CD4-positive, alpha-beta memory T cell (primary cell): ENCODE data around the gene HIGD1A. TPM values are rescaled to one million over a fixed set of nuclear protein-coding genes. Genes with fewer than 3 reads are reported as not detected.
A peak's percentile ranks its signal among the peaks of the same experiment; 100 is the strongest.

Experiments
- CTCF ChIA-PET: fragments of 350-600 bp; sonication (Branson Sonifier 250); formaldehyde crosslinking; loops from one replicate; lab custom pipeline; 2021; ENCODE audit warnings: inconsistent platforms; ENCODE audit not compliant: partially characterized antibody; lab: Charles Lee
- POLR2A ChIA-PET: fragments of 350-600 bp; sonication (Branson Sonifier 250); formaldehyde crosslinking; loops from one replicate; lab custom pipeline; 2021; ENCODE audit not compliant: partially characterized antibody; lab: Charles Lee
- DNase-seq, 5 donors: peaks; one replicate each; pipeline versions ENCODE4 v3.0.0 to v3.0.0-alpha.2; 2020 to 2022; ENCODE audit warnings: mixed read lengths in 1 of 5
- H3K27ac ChIP-seq: one replicate; pipeline ENCODE4 v1.7.0; 2013; ENCODE audit warnings: low read depth, low read length
- H3K27me3 ChIP-seq: 2 replicates; pipeline ENCODE4 v1.7.0; 2013; ENCODE audit warnings: mild to moderate bottlenecking, low read length, moderate library complexity; ENCODE audit not compliant: insufficient read depth
- H3K36me3 ChIP-seq: 2 replicates; pipeline ENCODE4 v1.7.0; 2013; ENCODE audit warnings: mild to moderate bottlenecking, low read length, moderate library complexity; ENCODE audit not compliant: insufficient read depth
- H3K4me1 ChIP-seq: 2 replicates; pipeline ENCODE4 v1.7.0; 2013; ENCODE audit warnings: mild to moderate bottlenecking, low read length, moderate library complexity; ENCODE audit not compliant: insufficient read depth
- H3K4me3 ChIP-seq, 2 donors: one replicate each; pipeline ENCODE4 v1.7.0; 2013; ENCODE audit warnings: low read length in 2 of 2, mild to moderate bottlenecking in 1 of 2
- H3K9me3 ChIP-seq, 2 donors: one replicate each; pipeline ENCODE4 v1.7.0; 2013; ENCODE audit warnings: low read length in 2 of 2, control low read depth in 1 of 2; ENCODE audit not compliant: control insufficient read depth in 1 of 2
- H3K27ac Mint-ChIP-seq, 7 donors: one replicate each; pipeline ENCODE4 v1.8.0; 2020 to 2021; ENCODE audit warnings: mixed read lengths in 7 of 7, mild to moderate bottlenecking in 6 of 7, inconsistent platforms in 3 of 7, moderate library complexity in 3 of 7
- H3K27me3 Mint-ChIP-seq, 2 donors: one replicate each; pipeline ENCODE4 v1.8.0; 2020 to 2021; ENCODE audit warnings: mixed read lengths in 2 of 2
- H3K36me3 Mint-ChIP-seq, 2 donors: one replicate each; pipeline ENCODE4 v1.8.0; 2020 to 2021; ENCODE audit warnings: mixed read lengths in 2 of 2, inconsistent platforms in 1 of 2, mild to moderate bottlenecking in 1 of 2
- H3K4me1 Mint-ChIP-seq, 4 donors: one replicate each; pipeline ENCODE4 v1.8.0; 2020 to 2021; ENCODE audit warnings: mixed read lengths in 4 of 4, mild to moderate bottlenecking in 1 of 4
- H3K4me3 Mint-ChIP-seq, 8 donors: one replicate each; pipeline ENCODE4 v1.8.0; 2020 to 2021; ENCODE audit warnings: mixed read lengths in 8 of 8, mild to moderate bottlenecking in 7 of 8, moderate library complexity in 6 of 8, inconsistent platforms in 3 of 8
- H3K9me3 Mint-ChIP-seq, 8 donors: one replicate each; pipeline ENCODE4 v1.8.0; 2020 to 2021; ENCODE audit warnings: mixed read lengths in 8 of 8, mild to moderate bottlenecking in 5 of 8, inconsistent platforms in 3 of 8, moderate library complexity in 1 of 8
- intact Hi-C: fragments of 100-400 bp; cut with micrococcal nuclease; formaldehyde crosslinking; loops from one replicate; pipeline ENCODE4 v1.15.1; 2023
- polyA plus RNA-seq, 2 donors: library from polyadenylated mRNA; unstranded; fragments of 300-500 nt; fragmentation: Illumina TruSeq; gene quantifications; one replicate each; pipeline ENCODE4 v1.2.3, GENCODE V29; 2021
- total RNA-seq, 2 experiments: library from RNA; stranded (reverse); gene quantifications; one replicate each; pipeline ENCODE4 v1.2.3, GENCODE V29; 2021

The HIGD1A gene
- total and polyA plus RNA-seq, 4 experiments from 2014 or later = 24.3 to 157 (median 59.0) TPM

- Mint-ChIP-seq H3K36me3 (no peaks in the 10 kb centered on the region), H3K9me3 (no peaks in the 10 kb centered on the region), H3K4me1 (peaks cover 21 to 42% (median 30%) of the 10 kb centered on the region in 4 donors), H3K27me3 (no peaks in the 10 kb centered on the region), H3K27ac (no peak overlapping the region), H3K4me3 (no peak overlapping the region)
- intact Hi-C loops = no loop called here
- Histone ChIP-seq H3K4me3 (no peak overlapping the region), H3K27me3 (no peaks in the 10 kb centered on the region), H3K4me1 (peaks cover 24% of the 10 kb centered on the region), H3K9me3 (no peaks in the 10 kb centered on the region), H3K27ac (no peak overlapping the region), H3K36me3 (no peaks in the 10 kb centered on the region)
- DNase-seq = no peak
- ChIA-PET CTCF (interaction anchor here (1.2 kb wide), 1 partner anchor 249 kb away, joined by 3 read pairs; the partner anchor contains the start of gene VIPR1), POLR2A (no interaction called here)
Observed at GRCh38 chr3:42750834-42751233, 53.5 kb downstream of the HIGD1A start.

- ChIA-PET POLR2A (no interaction called here), CTCF (interaction anchor here (0.9 to 1.2 kb wide), 2 partner anchors 126 to 248 kb away, joined by 3 read pairs; partner anchors contain the start of genes CYP8B1 and VIPR1)
- intact Hi-C loops = loop anchor here (10.0 kb wide), 1 partner anchor 95 kb away; the partner anchor contains the start of gene ZBTB47
- H3K27ac Mint-ChIP-seq = peak overlapping the region in 2 of 7 donors; percentile 53 to 65
- H3K9me3 Mint-ChIP-seq = no peaks in the 10 kb centered on the region
- no peak overlapping the region for H3K4me3 Mint-ChIP-seq
- H3K27me3 ChIP-seq = no peaks in the 10 kb centered on the region
- peaks cover 20 to 42% (median 31%) of the 10 kb centered on the region in 4 donors for H3K4me1 Mint-ChIP-seq
- peaks cover 24% of the 10 kb centered on the region for H3K4me1 ChIP-seq
- H3K36me3 Mint-ChIP-seq = no peaks in the 10 kb centered on the region
- no peak overlapping the region for H3K4me3 ChIP-seq
- H3K27me3 Mint-ChIP-seq = no peaks in the 10 kb centered on the region
- no peak overlapping the region for H3K27ac ChIP-seq
- no peak for DNase-seq
- H3K9me3 ChIP-seq = no peaks in the 10 kb centered on the region
- no peaks in the 10 kb centered on the region for H3K36me3 ChIP-seq
Observed at GRCh38 chr3:42749753-42750231, 54.5 kb downstream of the HIGD1A start.

- no peak for DNase-seq
- POLR2A ChIA-PET = no interaction called here
- H3K36me3 Mint-ChIP-seq = no peaks in the 10 kb centered on the region
- no peak overlapping the region for H3K4me3 ChIP-seq
- H3K9me3 ChIP-seq = no peaks in the 10 kb centered on the region
- intact Hi-C loops = loop anchor here (10.0 kb wide), 1 partner anchor 94 kb away; the partner anchor contains the start of gene ZBTB47
- H3K36me3 ChIP-seq = no peaks in the 10 kb centered on the region
- H3K27ac ChIP-seq = no peak overlapping the region
- CTCF ChIA-PET = interaction anchor here (1.2 kb wide), 1 partner anchor 247 kb away, joined by 3 read pairs; the partner anchor contains the start of gene VIPR1
- H3K4me1 Mint-ChIP-seq = peaks cover 22 to 45% (median 33%) of the 10 kb centered on the region in 4 donors
- no peaks in the 10 kb centered on the region for H3K27me3 Mint-ChIP-seq
- H3K27me3 ChIP-seq = no peaks in the 10 kb centered on the region
- no peaks in the 10 kb centered on the region for H3K9me3 Mint-ChIP-seq
- H3K4me3 Mint-ChIP-seq = peak overlapping the region in 3 of 8 donors; percentile 32 to 62 (median 46)
- H3K27ac Mint-ChIP-seq = peak overlapping the region in 5 of 7 donors; percentile 21 to 91 (median 83)
- H3K4me1 ChIP-seq = peaks cover 24% of the 10 kb centered on the region
Observed at GRCh38 chr3:42749025-42749752, 55.1 kb downstream of the HIGD1A start.

- no peaks in the 10 kb centered on the region for H3K9me3 Mint-ChIP-seq
- no peaks in the 10 kb centered on the region for H3K36me3 Mint-ChIP-seq
- H3K27ac Mint-ChIP-seq = peak overlapping the region in 6 of 7 donors; percentile 68 to 90 (median 84)
- ChIA-PET CTCF (interaction anchor here (1.0 to 8.9 kb wide), 6 partner anchors 9 to 208 kb away, joined by 3 to 76 read pairs (median 4); partner anchors contain the start of gene SEC22C), POLR2A (interaction anchor here (2.1 kb wide), 2 partner anchors 165 to 245 kb away, joined by 8 to 9 read pairs; partner anchors contain the start of gene VIPR1)
- H3K4me3 Mint-ChIP-seq = peak overlapping the region in 7 of 8 donors; percentile 53 to 78 (median 69)
- peaks cover 22 to 50% (median 36%) of the 10 kb centered on the region in 4 donors for H3K4me1 Mint-ChIP-seq
- intact Hi-C loops = loop anchor here (10.0 kb wide), 1 partner anchor 93 kb away; the partner anchor contains the start of gene ZBTB47
- Histone ChIP-seq H3K36me3 (no peaks in the 10 kb centered on the region), H3K4me1 (peaks cover 24% of the 10 kb centered on the region), H3K27me3 (no peaks in the 10 kb centered on the region), H3K4me3 (no peak overlapping the region), H3K27ac (peak overlapping the region; percentile 32), H3K9me3 (no peaks in the 10 kb centered on the region)
- peak; percentile 29 to 44 (median 41) for DNase-seq
- no peaks in the 10 kb centered on the region for H3K27me3 Mint-ChIP-seq
Observed at GRCh38 chr3:42747581-42747980, 56.7 kb downstream of the HIGD1A start.

GRCh38 chr3:42746455-42747450 is 57.5 kb downstream of the HIGD1A start:
- CTCF ChIA-PET = interaction anchor here (0.7 to 8.9 kb wide), 10 partner anchors 10 to 245 kb away, joined by 3 to 76 read pairs (median 6); partner anchors contain the start of genes SEC22C and VIPR1
- no peaks in the 10 kb centered on the region for H3K9me3 Mint-ChIP-seq
- no peaks in the 10 kb centered on the region for H3K36me3 ChIP-seq
- no peaks in the 10 kb centered on the region for H3K27me3 Mint-ChIP-seq
- intact Hi-C loops = loop anchor here (10.0 kb wide), 1 partner anchor 92 kb away; the partner anchor contains the start of gene ZBTB47
- H3K27ac ChIP-seq = peak overlapping the region; percentile 32
- H3K4me3 Mint-ChIP-seq = peak overlapping the region in 5 of 8 donors; percentile 66 to 78 (median 72)
- POLR2A ChIA-PET = interaction anchor here (1.0 to 2.9 kb wide), 4 partner anchors 92 to 244 kb away, joined by 3 to 12 read pairs (median 8); partner anchors contain the start of genes SEC22C and VIPR1
- no peaks in the 10 kb centered on the region for H3K27me3 ChIP-seq
- no peaks in the 10 kb centered on the region for H3K36me3 Mint-ChIP-seq
- no peak overlapping the region for H3K4me3 ChIP-seq
- peaks cover 22 to 50% (median 35%) of the 10 kb centered on the region in 4 donors for H3K4me1 Mint-ChIP-seq
- no peaks in the 10 kb centered on the region for H3K9me3 ChIP-seq
- H3K27ac Mint-ChIP-seq = peak overlapping the region; percentile 68 to 90 (median 78)
- no peak for DNase-seq
- peaks cover 24% of the 10 kb centered on the region for H3K4me1 ChIP-seq

GRCh38 chr3:42745776-42746454 is 58.4 kb downstream of the HIGD1A start:
- Mint-ChIP-seq H3K36me3 (no peaks in the 10 kb centered on the region), H3K9me3 (no peaks in the 10 kb centered on the region), H3K27ac (peak overlapping the region in 4 of 7 donors; percentile 13 to 68 (median 41)), H3K27me3 (no peaks in the 10 kb centered on the region), H3K4me3 (no peak overlapping the region), H3K4me1 (peaks cover 22 to 50% (median 33%) of the 10 kb centered on the region in 4 donors)
- H3K27me3 ChIP-seq = no peaks in the 10 kb centered on the region
- no peak overlapping the region for H3K27ac ChIP-seq
- no peak for DNase-seq
- H3K4me1 ChIP-seq = peaks cover 24% of the 10 kb centered on the region
- ChIA-PET POLR2A (interaction anchor here (1.0 to 2.9 kb wide), 2 partner anchors 91 to 164 kb away, joined by 3 to 12 read pairs; partner anchors contain the start of gene SEC22C), CTCF (interaction anchor here (0.7 to 8.9 kb wide), 20 partner anchors 11 to 244 kb away, joined by 3 to 76 read pairs (median 3); partner anchors contain the start of genes NKTR, SEC22C and VIPR1)
- H3K4me3 ChIP-seq = no peak overlapping the region
- H3K9me3 ChIP-seq = no peaks in the 10 kb centered on the region
- H3K36me3 ChIP-seq = no peaks in the 10 kb centered on the region
- intact Hi-C loops = loop anchor here (10.0 kb wide), 1 partner anchor 91 kb away; the partner anchor contains the start of gene ZBTB47
